Measurements from ENCODE around the gene SYMPK.

GRCh38 chr19:45879055-45879454 lies 16.1 kb upstream of the SYMPK start:
- no peak for TF ChIP-seq RFX5 (IDR thresholded peaks at IDR 0.05; ENCODE audit: low read length)
- TF ChIP-seq REST (IDR thresholded peaks at IDR 0.05; ENCODE audit: low read depth, low read length), result no peak
- no peak for TF ChIP-seq ZBTB33 (IDR thresholded peaks at IDR 0.05; ENCODE audit: borderline replicate concordance, low read depth)

Measured in SK-N-SH (cell line).